ENCODE results near the gene DUSP5. TPM values are rescaled to one million over a fixed set of nuclear protein-coding genes. Genes with fewer than 3 reads are reported as not detected.

Gene DUSP5
- 142 TPM for total RNA-seq
- 1 to 10 TPM; 1.3 to 5.1 (median 2.3) TPM for polyA plus RNA-seq

DNA sequence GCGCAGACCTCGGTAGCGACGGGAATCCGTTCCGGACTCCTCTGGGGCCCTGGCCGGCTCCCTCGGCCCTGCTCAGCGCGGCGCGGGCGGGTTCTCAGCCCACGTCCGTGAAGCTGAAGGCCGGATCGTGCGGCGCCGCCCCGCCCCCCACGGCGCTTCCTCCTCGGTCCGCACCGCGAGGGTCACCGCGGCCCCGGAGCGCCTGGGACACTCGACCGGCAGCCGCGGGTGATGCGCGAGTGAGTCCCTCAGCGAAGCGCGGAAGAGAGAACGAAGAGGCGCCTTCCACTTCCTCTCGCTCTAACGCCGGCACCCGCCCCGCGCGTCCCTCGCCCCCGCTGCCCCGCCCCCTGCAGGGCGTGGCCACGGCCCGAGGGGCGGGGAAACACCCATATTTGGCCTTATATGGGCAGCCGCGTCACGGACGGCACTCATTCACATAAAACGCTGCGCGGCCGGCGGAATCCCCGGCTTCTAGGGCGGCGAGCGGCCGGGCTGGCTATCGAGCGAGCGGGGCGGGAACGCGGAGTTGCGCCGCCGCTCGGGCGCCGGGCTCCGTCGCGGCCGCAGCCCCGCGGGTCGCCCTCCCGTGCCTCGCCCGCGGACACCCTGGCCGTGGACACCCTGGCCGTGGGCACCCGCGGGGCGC lies at the start of gene DUSP5:
Gene DUSP5 (plus strand): TSS at position 470 of the 649 bp plus-strand sequence. CDS start 215 bp downstream, outside the sequence.
- peak; percentile 92 to 96 (median 95) for DNase-seq
- H3K36me3 ChIP-seq (ENCODE audit: control insufficient read depth, insufficient read depth, low read length) = no peaks in the 10 kb centered on the region
- H3K4me1 ChIP-seq (ENCODE audit: control insufficient read depth, insufficient read depth, low read length, poor library complexity, severe bottlenecking) = peaks cover 60% of the 10 kb centered on the region
- no peaks in the 10 kb centered on the region for H3K9me3 ChIP-seq (ENCODE audit: control insufficient read depth in 2 of 2, low read length in 2 of 2)
- Mint-ChIP-seq H3K27me3 (no peaks in the 10 kb centered on the region), H3K4me1 (peaks cover 29 to 65% (median 54%) of the 10 kb centered on the region in 4 donors), H3K36me3 (no peaks in the 10 kb centered on the region), H3K27ac (peak within 1 kb of the TSS; percentile 93 to 97 (median 95)), H3K4me3 (peak within 1 kb of the TSS; percentile 93 to 97 (median 94)), H3K9me3 (peaks cover 0 to 2% (median 0%) of the 10 kb centered on the region in 7 donors)
- peak within 1 kb of the TSS; percentile 78 for H3K4me3 ChIP-seq (ENCODE audit: low read depth, low read length)
- no peaks in the 10 kb centered on the region for H3K27me3 ChIP-seq (ENCODE audit: control insufficient read depth, insufficient read depth, low read length)
- ATAC-seq (ENCODE audit: low read depth in 2 of 2) = peak; percentile 83 to 86
- peak within 1 kb of the TSS; percentile 76 for H3K27ac ChIP-seq (ENCODE audit: insufficient read depth, low read length, poor library complexity, severe bottlenecking)

- DNase-seq = no peak
- Histone ChIP-seq H3K27ac (ENCODE audit: insufficient read depth, low read length, poor library complexity, severe bottlenecking) (no peak overlapping the region), H3K9me3 (ENCODE audit: control insufficient read depth in 2 of 2, low read length in 2 of 2) (no peaks in the 10 kb centered on the region), H3K4me1 (ENCODE audit: control insufficient read depth, insufficient read depth, low read length, poor library complexity, severe bottlenecking) (no peaks in the 10 kb centered on the region), H3K4me3 (ENCODE audit: low read depth, low read length) (no peak overlapping the region), H3K27me3 (ENCODE audit: control insufficient read depth, insufficient read depth, low read length) (no peaks in the 10 kb centered on the region), H3K36me3 (ENCODE audit: control insufficient read depth, insufficient read depth, low read length) (no peaks in the 10 kb centered on the region)
- peaks cover 0 to 4% (median 0%) of the 10 kb centered on the region in 7 donors for H3K9me3 Mint-ChIP-seq
- no peaks in the 10 kb centered on the region for H3K4me1 Mint-ChIP-seq
- no peak for ATAC-seq (ENCODE audit: low read depth in 2 of 2)
- no peak overlapping the region for H3K4me3 Mint-ChIP-seq
- no peak overlapping the region for H3K27ac Mint-ChIP-seq
- H3K36me3 Mint-ChIP-seq = no peaks in the 10 kb centered on the region
- H3K27me3 Mint-ChIP-seq = peaks cover 20% of the 10 kb centered on the region
Observed at GRCh38 chr10:110448682-110449418, 48.9 kb upstream of the DUSP5 start.

DNA sequence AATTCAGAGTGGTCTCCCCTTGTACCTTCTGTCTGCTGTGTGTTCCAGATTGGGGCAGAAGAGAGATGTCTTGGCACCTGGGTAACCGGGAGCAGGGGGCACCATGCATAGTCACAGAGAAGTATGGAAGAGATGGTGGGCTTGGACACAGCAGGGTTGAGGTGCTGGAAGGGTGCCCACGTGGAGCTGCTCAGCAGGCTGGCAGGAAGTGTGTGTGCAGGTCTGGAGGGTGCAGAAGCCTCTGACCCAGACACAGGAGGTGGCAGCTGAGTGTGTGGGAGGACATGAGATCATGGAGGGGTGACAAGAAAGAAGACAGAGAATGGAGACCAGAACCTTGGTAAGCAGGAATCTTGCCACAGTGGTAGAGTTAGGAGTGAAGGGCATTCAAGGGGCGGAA lies 42.3 kb upstream of the DUSP5 start:
- Histone ChIP-seq H3K27ac (ENCODE audit: insufficient read depth, low read length, poor library complexity, severe bottlenecking) (no peak overlapping the region), H3K36me3 (ENCODE audit: control insufficient read depth, insufficient read depth, low read length) (no peaks in the 10 kb centered on the region), H3K27me3 (ENCODE audit: control insufficient read depth, insufficient read depth, low read length) (no peaks in the 10 kb centered on the region), H3K4me1 (ENCODE audit: control insufficient read depth, insufficient read depth, low read length, poor library complexity, severe bottlenecking) (peaks cover 9% of the 10 kb centered on the region), H3K9me3 (ENCODE audit: control insufficient read depth in 2 of 2, low read length in 2 of 2) (no peaks in the 10 kb centered on the region), H3K4me3 (ENCODE audit: low read depth, low read length) (no peak overlapping the region)
- peak overlapping the region in 2 of 3 donors; percentile 63 to 79 for H3K27ac Mint-ChIP-seq
- no peaks in the 10 kb centered on the region for H3K36me3 Mint-ChIP-seq
- H3K4me3 Mint-ChIP-seq = no peak overlapping the region
- H3K4me1 Mint-ChIP-seq = peaks cover 4 to 23% (median 17%) of the 10 kb centered on the region in 4 donors
- ATAC-seq (ENCODE audit: low read depth in 2 of 2) (peak in 1 of 2 donors; percentile 34), DNase-seq (peak in 1 of 3 donors; percentile 27)
- H3K27me3 Mint-ChIP-seq = peaks cover 8% of the 10 kb centered on the region
- H3K9me3 Mint-ChIP-seq = no peaks in the 10 kb centered on the region

- Mint-ChIP-seq H3K4me3 (no peak overlapping the region), H3K27ac (peak overlapping the region in 1 of 3 donors; percentile 63), H3K27me3 (peaks cover 3% of the 10 kb centered on the region), H3K36me3 (no peaks in the 10 kb centered on the region), H3K4me1 (peaks cover 4 to 28% (median 19%) of the 10 kb centered on the region in 4 donors), H3K9me3 (no peaks in the 10 kb centered on the region)
- Histone ChIP-seq H3K36me3 (ENCODE audit: control insufficient read depth, insufficient read depth, low read length) (no peaks in the 10 kb centered on the region), H3K27me3 (ENCODE audit: control insufficient read depth, insufficient read depth, low read length) (no peaks in the 10 kb centered on the region), H3K9me3 (ENCODE audit: control insufficient read depth in 2 of 2, low read length in 2 of 2) (no peaks in the 10 kb centered on the region), H3K27ac (ENCODE audit: insufficient read depth, low read length, poor library complexity, severe bottlenecking) (no peak overlapping the region), H3K4me1 (ENCODE audit: control insufficient read depth, insufficient read depth, low read length, poor library complexity, severe bottlenecking) (peaks cover 12% of the 10 kb centered on the region), H3K4me3 (ENCODE audit: low read depth, low read length) (no peak overlapping the region)
- ATAC-seq (ENCODE audit: low read depth in 2 of 2) = no peak
- DNase-seq = no peak
Observed at GRCh38 chr10:110456046-110456445, 41.7 kb upstream of the DUSP5 start.

- DNase-seq (no peak), ATAC-seq (ENCODE audit: low read depth in 2 of 2) (no peak)
- Mint-ChIP-seq H3K4me1 (peaks cover 4 to 28% (median 19%) of the 10 kb centered on the region in 4 donors), H3K27me3 (no peaks in the 10 kb centered on the region), H3K9me3 (no peaks in the 10 kb centered on the region), H3K36me3 (no peaks in the 10 kb centered on the region), H3K27ac (no peak overlapping the region), H3K4me3 (no peak overlapping the region)
- no peaks in the 10 kb centered on the region for H3K36me3 ChIP-seq (ENCODE audit: control insufficient read depth, insufficient read depth, low read length)
- no peak overlapping the region for H3K27ac ChIP-seq (ENCODE audit: insufficient read depth, low read length, poor library complexity, severe bottlenecking)
- H3K27me3 ChIP-seq (ENCODE audit: control insufficient read depth, insufficient read depth, low read length) = no peaks in the 10 kb centered on the region
- H3K4me3 ChIP-seq (ENCODE audit: low read depth, low read length) = no peak overlapping the region
- peaks cover 12% of the 10 kb centered on the region for H3K4me1 ChIP-seq (ENCODE audit: control insufficient read depth, insufficient read depth, low read length, poor library complexity, severe bottlenecking)
- no peaks in the 10 kb centered on the region for H3K9me3 ChIP-seq (ENCODE audit: control insufficient read depth in 2 of 2, low read length in 2 of 2)
Observed at GRCh38 chr10:110456523-110457091, 41.1 kb upstream of the DUSP5 start.

- no peaks in the 10 kb centered on the region for H3K27me3 ChIP-seq (ENCODE audit: control insufficient read depth, insufficient read depth, low read length)
- Mint-ChIP-seq H3K27ac (peak overlapping the region in 1 of 3 donors; percentile 62), H3K9me3 (no peaks in the 10 kb centered on the region), H3K4me3 (no peak overlapping the region), H3K36me3 (no peaks in the 10 kb centered on the region), H3K27me3 (no peaks in the 10 kb centered on the region), H3K4me1 (peaks cover 4 to 28% (median 19%) of the 10 kb centered on the region in 4 donors)
- no peak overlapping the region for H3K4me3 ChIP-seq (ENCODE audit: low read depth, low read length)
- ATAC-seq (ENCODE audit: low read depth in 2 of 2) (no peak), DNase-seq (no peak)
- no peak overlapping the region for H3K27ac ChIP-seq (ENCODE audit: insufficient read depth, low read length, poor library complexity, severe bottlenecking)
- H3K4me1 ChIP-seq (ENCODE audit: control insufficient read depth, insufficient read depth, low read length, poor library complexity, severe bottlenecking) = peaks cover 12% of the 10 kb centered on the region
- H3K9me3 ChIP-seq (ENCODE audit: control insufficient read depth in 2 of 2, low read length in 2 of 2) = no peaks in the 10 kb centered on the region
- no peaks in the 10 kb centered on the region for H3K36me3 ChIP-seq (ENCODE audit: control insufficient read depth, insufficient read depth, low read length)
Observed at GRCh38 chr10:110457851-110458250, 39.9 kb upstream of the DUSP5 start.

DNA sequence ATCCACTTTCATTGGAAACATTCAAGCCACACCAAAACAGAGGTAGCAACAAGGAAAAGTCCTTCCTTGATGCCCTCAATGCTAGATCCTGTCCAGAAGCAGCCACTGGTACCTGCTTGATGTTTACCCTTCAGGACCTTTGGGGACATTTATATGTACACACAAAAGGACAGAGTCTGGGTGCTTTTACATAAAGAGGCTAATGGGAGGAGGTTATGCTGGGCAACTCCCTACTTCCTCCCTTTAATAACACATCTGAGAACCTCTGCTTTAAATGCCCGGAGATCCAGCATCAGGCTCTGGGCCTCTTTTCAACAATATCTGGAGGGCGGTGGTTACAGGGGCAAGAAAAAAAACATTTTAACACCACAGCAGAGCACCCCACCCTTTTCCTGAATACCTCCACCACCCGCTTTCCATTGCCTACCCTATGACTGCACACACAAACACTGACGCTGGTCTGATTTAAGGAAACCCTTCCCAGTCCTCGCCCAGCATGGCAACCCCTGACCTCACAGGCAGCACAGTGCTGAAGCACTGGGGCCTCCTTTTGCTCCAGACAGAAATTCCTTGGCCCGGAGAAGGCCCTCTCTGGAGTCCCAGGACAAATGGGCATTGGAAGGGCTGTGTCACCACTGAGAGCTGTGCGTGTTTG lies 39.3 kb upstream of the DUSP5 start:
- H3K4me3 ChIP-seq (ENCODE audit: low read depth, low read length) = no peak overlapping the region
- H3K4me1 ChIP-seq (ENCODE audit: control insufficient read depth, insufficient read depth, low read length, poor library complexity, severe bottlenecking) = peaks cover 12% of the 10 kb centered on the region
- H3K4me3 Mint-ChIP-seq = peak overlapping the region in 1 of 4 donors; percentile 9
- peaks cover 4 to 28% (median 19%) of the 10 kb centered on the region in 4 donors for H3K4me1 Mint-ChIP-seq
- DNase-seq (peak in 1 of 3 donors; percentile 26), ATAC-seq (ENCODE audit: low read depth in 2 of 2) (no peak)
- no peaks in the 10 kb centered on the region for H3K27me3 Mint-ChIP-seq
- H3K36me3 ChIP-seq (ENCODE audit: control insufficient read depth, insufficient read depth, low read length) = no peaks in the 10 kb centered on the region
- H3K27ac Mint-ChIP-seq = peak overlapping the region in 2 of 3 donors; percentile 9 to 12
- no peak overlapping the region for H3K27ac ChIP-seq (ENCODE audit: insufficient read depth, low read length, poor library complexity, severe bottlenecking)
- no peaks in the 10 kb centered on the region for H3K36me3 Mint-ChIP-seq
- H3K27me3 ChIP-seq (ENCODE audit: control insufficient read depth, insufficient read depth, low read length) = no peaks in the 10 kb centered on the region
- H3K9me3 Mint-ChIP-seq = no peaks in the 10 kb centered on the region
- no peaks in the 10 kb centered on the region for H3K9me3 ChIP-seq (ENCODE audit: control insufficient read depth in 2 of 2, low read length in 2 of 2)

Measured in CD4-positive, CD25-positive, alpha-beta regulatory T cell (primary cell).